Hepatocyte (in vitro differentiated cells): Measurements from ENCODE around the gene SLC43A2. TPM values are rescaled to one million over a fixed set of nuclear protein-coding genes. Genes with fewer than 3 reads are reported as not detected.

Experiments
- DNase-seq: peaks from one replicate; pipeline ENCODE4 v3.0.0-alpha.2; 2016; ENCODE audit warnings: low spot score
- H2AFZ ChIP-seq: fragments of 200-600 bp; sonication (generic); 2 replicates; pipeline ENCODE4 v1.6.0; 2016; ENCODE audit warnings: antibody characterized with exemption, mild to moderate bottlenecking
- H3K27ac ChIP-seq: fragments of 200-600 bp; sonication (generic); 2 replicates; pipeline ENCODE4 v1.5.1; 2016; ENCODE audit warnings: mild to moderate bottlenecking
- H3K27me3 ChIP-seq: fragments of 200-600 bp; sonication (generic); 2 replicates; pipeline ENCODE4 v1.6.1; 2016
- H3K36me3 ChIP-seq: fragments of 200-600 bp; sonication (generic); replicated peaks from 2 replicates; pipeline ENCODE4 v1.5.1; 2016; ENCODE audit warnings: low read depth; ENCODE audit not compliant: insufficient read depth
- H3K4me1 ChIP-seq: fragments of 200-600 bp; sonication (generic); 2 replicates; pipeline ENCODE4 v1.5.1; 2016; ENCODE audit warnings: mild to moderate bottlenecking, moderate library complexity; ENCODE audit not compliant: insufficient read depth
- H3K4me2 ChIP-seq: fragments of 200-600 bp; sonication (generic); 2 replicates; pipeline ENCODE4 v1.6.0; 2016
- H3K4me3 ChIP-seq: fragments of 200-600 bp; sonication (generic); 2 replicates; pipeline ENCODE4 v1.5.1; 2016; ENCODE audit warnings: mild to moderate bottlenecking
- H3K79me2 ChIP-seq: fragments of 200-600 bp; sonication (generic); 2 replicates; pipeline ENCODE4 v1.6.0; 2017; ENCODE audit warnings: mild to moderate bottlenecking
- H3K9me2 ChIP-seq: fragments of 200-600 bp; sonication (generic); replicated peaks from 2 replicates; pipeline ENCODE4 v1.6.0; 2017; ENCODE audit warnings: mild to moderate bottlenecking; ENCODE audit not compliant: insufficient read depth
- H3K9me3 ChIP-seq: fragments of 200-600 bp; sonication (generic); 2 replicates; pipeline ENCODE4 v1.5.1; 2016; ENCODE audit warnings: low read depth, mild to moderate bottlenecking
- H4K20me1 ChIP-seq: fragments of 200-600 bp; sonication (generic); 2 replicates; pipeline ENCODE4 v1.6.0; 2016; ENCODE audit warnings: mild to moderate bottlenecking; ENCODE audit not compliant: insufficient read depth, poor library complexity, severe bottlenecking
- CTCF ChIP-seq: fragments of 200-600 bp; sonication (generic); IDR thresholded peaks from 2 replicates; pipeline ENCODE4 v1.5.1; 2016; ENCODE audit warnings: antibody characterized with exemption, mild to moderate bottlenecking; ENCODE audit not compliant: poor library complexity
- EZH2 ChIP-seq: fragments of 200-600 bp; sonication (generic); IDR thresholded peaks from 2 replicates; pipeline ENCODE4 v1.6.1; 2016; ENCODE audit warnings: antibody characterized with exemption, mild to moderate bottlenecking, borderline replicate concordance
- EZH2phosphoT487 ChIP-seq: fragments of 200-600 bp; sonication (generic); IDR thresholded peaks from one replicate; pipeline ENCODE4 v1.6.1; 2018; ENCODE audit warnings: antibody characterized with exemption, mild to moderate bottlenecking, low read depth, moderate library complexity; ENCODE audit not compliant: unreplicated experiment, severe bottlenecking
- WGBS: methylation state at CpG from one replicate; pipeline ENCODE4 v1.1.6; 2016; ENCODE audit warnings: low lambda C conversion rate; ENCODE audit errors: missing lambda C conversion rate; 5-methylcytosine and 5-hydroxymethylcytosine counted together
- polyA plus RNA-seq: library from polyadenylated mRNA; unstranded; fragments of >200 nt; fragmentation: Nextera tagmentation; extraction: Ambion mirVana; gene quantifications from 2 replicates; pipeline ENCODE4 v1.2.1, GENCODE V29; 2016
- total RNA-seq: library from RNA; depleted of rRNA; stranded (reverse); fragments of >200 nt; gene quantifications from 2 replicates; pipeline ENCODE4 v1.2.3, GENCODE V29; 2014

The SLC43A2 gene
- total and polyA plus RNA-seq, 2 experiments from 2014 or later = 6.0 to 10.2 TPM

GRCh38 chr17:1651559-1651844 lies 22.9 kb upstream of the SLC43A2 start:
- no peak for DNase-seq
- 96% methylated on average over 4 of the region's 4 CpGs for WGBS
- H3K79me2 ChIP-seq = no peaks in the 10 kb centered on the region

GRCh38 chr17:1650731-1651558 lies 22.3 kb upstream of the SLC43A2 start:
- Histone ChIP-seq H3K36me3 (no peaks in the 10 kb centered on the region), H3K9me3 (no peaks in the 10 kb centered on the region), H4K20me1 (peaks cover 6% of the 10 kb centered on the region), H3K4me3 (no peak overlapping the region), H3K4me2 (peak overlapping the region; percentile 99), H3K79me2 (no peaks in the 10 kb centered on the region), H3K9me2 (no peaks in the 10 kb centered on the region), H3K27ac (peak overlapping the region; percentile 97), H3K4me1 (peaks cover 22% of the 10 kb centered on the region), H3K27me3 (no peaks in the 10 kb centered on the region), H2AFZ (no peak overlapping the region)
- 89% methylated on average over 22 of the region's 22 CpGs for WGBS
- no peak for TF ChIP-seq EZH2phosphoT487
- no peak for TF ChIP-seq CTCF
- no peak for TF ChIP-seq EZH2
- DNase-seq = no peak

More at GRCh38 chr17:1651559-1651844, 22.9 kb upstream of the SLC43A2 start:
- no peaks in the 10 kb centered on the region for H3K27me3 ChIP-seq
- peaks cover 6% of the 10 kb centered on the region for H4K20me1 ChIP-seq
- no peaks in the 10 kb centered on the region for H3K36me3 ChIP-seq
- H3K4me1 ChIP-seq = peaks cover 22% of the 10 kb centered on the region
- no peak for TF ChIP-seq EZH2
- TF ChIP-seq CTCF = no peak
- no peak for TF ChIP-seq EZH2phosphoT487
- no peak overlapping the region for H3K4me3 ChIP-seq
- H3K9me2 ChIP-seq = no peaks in the 10 kb centered on the region
- no peak overlapping the region for H2AFZ ChIP-seq
- H3K27ac ChIP-seq = no peak overlapping the region
- H3K9me3 ChIP-seq = no peaks in the 10 kb centered on the region
- H3K4me2 ChIP-seq = no peak overlapping the region

GRCh38 chr17:1649844-1650501 lies 21.3 kb upstream of the SLC43A2 start, which contains the start of gene RILP:
TSS of gene RILP (minus strand) at chr17:1649866. CDS start at chr17:1649804, 62 bp downstream.
- Histone ChIP-seq H3K27ac (peak within 1 kb of the TSS; percentile 97), H3K79me2 (no peaks in the 10 kb centered on the region), H4K20me1 (peaks cover 6% of the 10 kb centered on the region), H3K4me3 (peak within 1 kb of the TSS; percentile 78), H3K9me3 (no peaks in the 10 kb centered on the region), H3K4me2 (peak within 1 kb of the TSS; percentile 99), H3K9me2 (no peaks in the 10 kb centered on the region), H3K27me3 (no peaks in the 10 kb centered on the region), H2AFZ (peak within 1 kb of the TSS; percentile 63), H3K4me1 (peaks cover 22% of the 10 kb centered on the region), H3K36me3 (no peaks in the 10 kb centered on the region)
- TF ChIP-seq CTCF = no peak
- TF ChIP-seq EZH2phosphoT487 = no peak
- TF ChIP-seq EZH2 = no peak
- 36% methylated on average over 23 of the region's 23 CpGs for WGBS
- DNase-seq = peak; percentile 86
